ENCODE measurements around the gene KCNJ12.
"Not testable (repeated sequence)": the region's sequence is repeated elsewhere in the genome, so short reads cannot be mapped to it uniquely, and the experiment has no call there.

Gene KCNJ12

DNA sequence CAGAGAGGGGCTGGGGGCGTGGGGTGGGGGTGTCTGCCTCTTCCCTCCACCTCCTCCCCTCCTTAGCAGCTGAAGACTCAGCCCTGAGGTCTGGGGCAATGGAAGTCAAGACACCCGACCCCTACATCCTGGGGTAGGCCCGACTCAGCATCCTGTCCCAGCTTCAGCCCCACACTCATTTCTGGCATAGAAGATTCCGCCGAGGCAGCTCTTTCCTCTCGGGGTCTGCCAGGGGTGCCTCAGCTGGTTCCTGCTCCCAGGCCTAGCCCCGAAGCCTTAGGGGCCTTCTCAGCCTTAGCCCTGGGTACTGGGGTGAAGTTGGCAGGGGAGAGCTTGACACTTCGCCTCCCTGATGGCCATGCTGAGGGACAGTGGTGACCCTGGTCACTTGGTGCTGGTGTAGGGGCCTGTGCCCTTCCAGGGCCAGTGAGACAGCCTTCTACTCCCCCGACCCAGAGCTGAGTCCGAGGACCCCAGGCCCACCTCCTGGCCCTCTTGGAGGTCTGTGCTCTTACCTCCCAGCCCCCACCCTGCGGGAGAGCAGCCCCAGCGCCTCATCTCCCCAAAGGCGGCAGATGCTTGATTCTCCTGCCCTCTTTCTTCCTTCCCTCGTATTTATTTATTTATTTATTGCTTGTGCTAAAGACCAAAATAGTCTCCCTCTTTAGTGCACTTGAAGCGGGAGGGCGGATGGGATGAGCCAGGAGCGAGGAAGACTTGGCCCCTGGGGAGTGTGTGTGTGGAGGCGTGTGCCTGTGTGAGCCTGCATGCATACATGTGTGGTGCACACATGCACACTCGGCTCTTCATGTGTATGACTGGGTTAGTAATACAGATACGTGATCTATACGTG is 42.5 kb downstream of the KCNJ12 start:
- no peak overlapping the region for H3K27ac ChIP-seq (ENCODE audit: low read depth, low read length)

GRCh38 chr17:21419299-21420239 is 43.4 kb downstream of the KCNJ12 start:
- Histone ChIP-seq H3K36me3 (ENCODE audit: control insufficient read depth, insufficient read depth, low read length) (no peaks in the 10 kb centered on the region), H3K4me1 (ENCODE audit: control insufficient read depth, insufficient read depth, low read length) (no peaks in the 10 kb centered on the region), H3K4me3 (ENCODE audit: low read length) (no peak overlapping the region), H3K9ac (ENCODE audit: low read length) (no peak overlapping the region), H3K27me3 (ENCODE audit: control insufficient read depth, insufficient read depth, low read length) (no peaks in the 10 kb centered on the region), H3K27ac (ENCODE audit: low read depth, low read length) (no peak overlapping the region)

More for the DNA sequence above, 42.5 kb downstream of the KCNJ12 start:
- Histone ChIP-seq H3K9ac (ENCODE audit: low read length) (no peak overlapping the region), H3K4me1 (ENCODE audit: control insufficient read depth, insufficient read depth, low read length) (no peaks in the 10 kb centered on the region), H3K27me3 (ENCODE audit: control insufficient read depth, insufficient read depth, low read length) (no peaks in the 10 kb centered on the region), H3K4me3 (ENCODE audit: low read length) (no peak overlapping the region), H3K36me3 (ENCODE audit: control insufficient read depth, insufficient read depth, low read length) (no peaks in the 10 kb centered on the region)

- H3K9ac ChIP-seq (ENCODE audit: low read length); H3K36me3 ChIP-seq (ENCODE audit: control insufficient read depth, insufficient read depth, low read length); H3K4me3 ChIP-seq (ENCODE audit: low read length); H3K27ac ChIP-seq (ENCODE audit: low read depth, low read length); H3K27me3 ChIP-seq (ENCODE audit: control insufficient read depth, insufficient read depth, low read length); H3K4me1 ChIP-seq (ENCODE audit: control insufficient read depth, insufficient read depth, low read length): not testable (repeated sequence)
Observed at GRCh38 chr17:21420503-21421090, 44.4 kb downstream of the KCNJ12 start.

GRCh38 chr17:21421421-21422310 is 45.5 kb downstream of the KCNJ12 start:
- H3K4me1 ChIP-seq (ENCODE audit: control insufficient read depth, insufficient read depth, low read length); H3K27ac ChIP-seq (ENCODE audit: low read depth, low read length); H3K9ac ChIP-seq (ENCODE audit: low read length); H3K27me3 ChIP-seq (ENCODE audit: control insufficient read depth, insufficient read depth, low read length); H3K4me3 ChIP-seq (ENCODE audit: low read length); H3K36me3 ChIP-seq (ENCODE audit: control insufficient read depth, insufficient read depth, low read length): not testable (repeated sequence)

DNA sequence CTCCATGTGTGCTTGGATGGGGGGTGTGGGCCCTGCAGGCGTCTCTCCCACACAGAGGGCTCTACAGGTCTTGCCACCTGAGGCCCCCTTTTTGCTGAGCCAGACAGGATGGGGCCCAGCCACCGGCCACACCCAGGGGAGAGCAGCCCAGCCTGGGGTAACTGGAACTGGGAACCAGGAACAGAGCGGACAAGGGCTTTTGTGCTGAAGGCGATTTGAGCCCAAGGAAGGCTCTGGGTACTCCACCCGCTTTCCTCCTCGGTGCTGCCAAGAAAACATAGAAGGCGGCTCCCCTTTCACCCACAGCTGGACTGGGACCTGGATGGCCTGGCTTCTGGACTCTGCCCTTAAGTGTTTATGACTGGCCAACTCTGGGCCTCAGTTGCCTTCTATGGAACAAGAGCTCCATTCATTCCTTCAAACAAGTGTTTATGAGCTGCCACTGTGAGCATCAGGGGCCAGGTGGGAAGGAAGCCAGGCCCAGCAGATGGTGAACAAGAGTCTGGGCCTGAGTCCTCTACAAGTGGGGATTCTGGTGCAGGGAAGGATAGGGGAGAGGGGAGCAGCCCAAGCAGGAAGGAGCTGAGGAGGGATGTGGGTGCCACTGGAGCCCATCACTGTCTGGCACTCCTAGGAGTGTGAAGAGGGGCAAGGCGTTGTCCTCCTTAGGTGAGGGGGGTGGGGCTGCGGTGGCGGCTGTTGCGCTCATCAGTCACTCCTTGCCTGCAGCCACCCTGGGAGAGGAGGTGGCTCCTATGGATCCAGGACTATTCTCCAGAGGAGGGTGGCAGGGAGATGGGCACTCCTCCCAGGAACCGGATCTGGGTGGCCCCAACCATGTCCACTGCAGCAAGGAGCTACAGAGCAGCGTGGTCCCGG is 46.4 kb downstream of the KCNJ12 start:
- H3K27me3 ChIP-seq (ENCODE audit: control insufficient read depth, insufficient read depth, low read length); H3K9ac ChIP-seq (ENCODE audit: low read length); H3K27ac ChIP-seq (ENCODE audit: low read depth, low read length); H3K36me3 ChIP-seq (ENCODE audit: control insufficient read depth, insufficient read depth, low read length); H3K4me3 ChIP-seq (ENCODE audit: low read length); H3K4me1 ChIP-seq (ENCODE audit: control insufficient read depth, insufficient read depth, low read length): not testable (repeated sequence)

DNA sequence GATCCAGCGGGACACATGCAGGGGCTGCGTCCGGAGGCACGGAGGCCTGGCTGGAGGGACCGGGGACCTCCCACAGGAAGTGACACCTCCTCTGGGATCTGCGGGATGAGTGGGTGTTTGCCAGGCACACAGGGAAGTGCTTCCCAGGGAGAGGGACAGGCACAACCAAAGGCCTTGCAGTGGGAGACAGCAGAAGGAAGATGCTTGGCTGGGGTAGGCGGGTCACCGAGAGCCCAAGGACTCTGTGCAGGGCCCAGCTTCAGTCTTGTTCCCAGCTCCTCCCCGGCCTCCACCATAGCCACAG is 47.0 kb downstream of the KCNJ12 start:
- H3K4me1 ChIP-seq (ENCODE audit: control insufficient read depth, insufficient read depth, low read length); H3K4me3 ChIP-seq (ENCODE audit: low read length); H3K36me3 ChIP-seq (ENCODE audit: control insufficient read depth, insufficient read depth, low read length); H3K27me3 ChIP-seq (ENCODE audit: control insufficient read depth, insufficient read depth, low read length); H3K27ac ChIP-seq (ENCODE audit: low read depth, low read length); H3K9ac ChIP-seq (ENCODE audit: low read length): not testable (repeated sequence)

- not testable (repeated sequence) for H3K9ac ChIP-seq (ENCODE audit: low read length); H3K27ac ChIP-seq (ENCODE audit: low read depth, low read length); H3K4me3 ChIP-seq (ENCODE audit: low read length); H3K27me3 ChIP-seq (ENCODE audit: control insufficient read depth, insufficient read depth, low read length); H3K36me3 ChIP-seq (ENCODE audit: control insufficient read depth, insufficient read depth, low read length); H3K4me1 ChIP-seq (ENCODE audit: control insufficient read depth, insufficient read depth, low read length)
Observed at GRCh38 chr17:21424697-21425096, 48.5 kb downstream of the KCNJ12 start.

GRCh38 chr17:21425321-21425720 is 49.2 kb downstream of the KCNJ12 start:
- Histone ChIP-seq H3K36me3 (ENCODE audit: control insufficient read depth, insufficient read depth, low read length) (no peaks in the 10 kb centered on the region), H3K4me3 (ENCODE audit: low read length) (no peak overlapping the region), H3K27ac (ENCODE audit: low read depth, low read length) (no peak overlapping the region), H3K4me1 (ENCODE audit: control insufficient read depth, insufficient read depth, low read length) (no peaks in the 10 kb centered on the region), H3K27me3 (ENCODE audit: control insufficient read depth, insufficient read depth, low read length) (no peaks in the 10 kb centered on the region), H3K9ac (ENCODE audit: low read length) (no peak overlapping the region)

GRCh38 chr17:21425736-21426135 is 49.6 kb downstream of the KCNJ12 start:
- H3K9ac ChIP-seq (ENCODE audit: low read length) = no peak overlapping the region
- H3K36me3 ChIP-seq (ENCODE audit: control insufficient read depth, insufficient read depth, low read length) = no peaks in the 10 kb centered on the region
- no peaks in the 10 kb centered on the region for H3K27me3 ChIP-seq (ENCODE audit: control insufficient read depth, insufficient read depth, low read length)
- H3K4me3 ChIP-seq (ENCODE audit: low read length) = no peak overlapping the region
- no peaks in the 10 kb centered on the region for H3K4me1 ChIP-seq (ENCODE audit: control insufficient read depth, insufficient read depth, low read length)
- H3K27ac ChIP-seq (ENCODE audit: low read depth, low read length) = no peak overlapping the region

- H3K36me3 ChIP-seq (ENCODE audit: control insufficient read depth, insufficient read depth, low read length); H3K27ac ChIP-seq (ENCODE audit: low read depth, low read length); H3K4me3 ChIP-seq (ENCODE audit: low read length); H3K9ac ChIP-seq (ENCODE audit: low read length); H3K4me1 ChIP-seq (ENCODE audit: control insufficient read depth, insufficient read depth, low read length); H3K27me3 ChIP-seq (ENCODE audit: control insufficient read depth, insufficient read depth, low read length): not testable (repeated sequence)
Observed at GRCh38 chr17:21426246-21426645, 50.1 kb downstream of the KCNJ12 start.

GRCh38 chr17:21426876-21427275 is 50.7 kb downstream of the KCNJ12 start:
- not testable (repeated sequence) for H3K4me3 ChIP-seq (ENCODE audit: low read length); H3K9ac ChIP-seq (ENCODE audit: low read length); H3K27me3 ChIP-seq (ENCODE audit: control insufficient read depth, insufficient read depth, low read length); H3K27ac ChIP-seq (ENCODE audit: low read depth, low read length); H3K36me3 ChIP-seq (ENCODE audit: control insufficient read depth, insufficient read depth, low read length); H3K4me1 ChIP-seq (ENCODE audit: control insufficient read depth, insufficient read depth, low read length)
